ENCODE results near the gene NUMA1. TPM values are rescaled to one million over a fixed set of nuclear protein-coding genes. Genes with fewer than 3 reads are reported as not detected.

Gene NUMA1
- total and polyA plus RNA-seq, 2 of the 8 experiments (the other 6 are each of a cell fraction or from before 2014, with no cell fraction given), result 101 to 107 TPM

DNA sequence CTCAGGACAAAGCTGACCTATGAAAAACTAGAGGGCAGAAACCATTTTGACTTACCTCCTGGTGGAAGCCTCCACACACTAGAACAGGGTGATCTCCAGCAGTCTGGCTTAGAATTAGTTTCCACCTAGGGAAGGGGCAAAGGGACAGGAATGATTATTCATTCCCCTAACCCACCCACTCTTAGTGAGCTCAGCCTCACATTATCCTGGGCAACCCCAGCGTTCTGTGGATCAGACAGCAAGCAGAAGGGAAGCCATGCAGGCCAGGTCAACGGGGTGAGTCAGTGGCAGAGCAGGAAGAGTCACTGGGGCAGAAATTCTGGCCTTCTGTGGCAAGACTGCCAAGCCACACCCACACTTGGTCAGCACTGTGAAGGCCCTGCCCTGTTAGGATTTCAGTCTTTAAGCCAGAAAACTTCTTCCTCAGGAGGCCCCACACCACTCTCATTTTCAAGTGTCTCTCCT lies 10.5 kb downstream of the NUMA1 start:
- 84% methylated on average over 2 of the region's 2 CpGs; no CpG with 5 or more reads in 1 of the 2 experiments for WGBS, 2 experiments (ENCODE audit: extremely low coverage in 1 of 2, insufficient coverage in 1 of 2, insufficient read length in 1 of 2, insufficient replicate concordance in 2 of 2, low coverage in 1 of 2, low lambda C conversion rate in 2 of 2, missing lambda C conversion rate in 1 of 2)
- H2BK5ac ChIP-seq (ENCODE audit: low read depth, low read length), result no peak overlapping the region
- H3K4me2 ChIP-seq (ENCODE audit: insufficient read depth in 1 of 2, low read depth in 2 of 2, low read length in 2 of 2), result no peak overlapping the region
- peaks cover 9 to 85% of the 10 kb centered on the region in 2 experiments for H3K79me2 ChIP-seq (ENCODE audit: control insufficient read depth in 1 of 2, insufficient read depth in 2 of 2, low read length in 2 of 2)
- no peak overlapping the region for H2BK12ac ChIP-seq (ENCODE audit: low read depth, low read length)
- H3K4ac ChIP-seq (replicated peaks; ENCODE audit: insufficient read length, low read depth, low read length), result no peak overlapping the region
- H4K8ac ChIP-seq (ENCODE audit: extremely low read depth, insufficient read depth, low read length), result no peak overlapping the region
- no peaks in the 10 kb centered on the region for H3K27me3 ChIP-seq (replicated peaks in 1 of 4; ENCODE audit: control insufficient read depth in 3 of 4, extremely low read depth in 1 of 4, insufficient read depth in 3 of 4, low read length in 3 of 4)
- no peak overlapping the region for H3K14ac ChIP-seq (ENCODE audit: insufficient read length)
- no peak overlapping the region for H2BK15ac ChIP-seq (ENCODE audit: low read length)
- peaks cover 0 to 19% (median 5%) of the 10 kb centered on the region in 4 experiments; a peak in 4 of 8 replicates for H3K36me3 ChIP-seq (ENCODE audit: control insufficient read depth in 2 of 4, insufficient read depth in 4 of 4, low read length in 3 of 4)
- H3K9ac ChIP-seq (replicated peaks in 1 of 4; ENCODE audit: extremely low read depth in 1 of 4, low read depth in 3 of 4, low read length in 3 of 4), result no peak overlapping the region
- H2BK120ac ChIP-seq (replicated peaks; ENCODE audit: low read depth, low read length), result no peak overlapping the region
- no peak overlapping the region for H3K18ac ChIP-seq (ENCODE audit: extremely low read depth, low read length)
- H2AFZ ChIP-seq (ENCODE audit: low read length), result no peak overlapping the region
- FAIRE-seq (no peak), DNase-seq (ENCODE audit: low read depth in 1 of 2, low spot score in 2 of 2) (no peak)
- no peak overlapping the region for H4K91ac ChIP-seq (replicated peaks; ENCODE audit: insufficient read length, low read length)
- H3K23me2 ChIP-seq (ENCODE audit: low read depth, low read length), result no peaks in the 10 kb centered on the region
- TF ChIP-seq CTBP2 (IDR thresholded peaks at IDR 0.05; ENCODE audit: borderline replicate concordance, insufficient read depth, insufficient read length, low read length), result no peak
- TF ChIP-seq ZNF274 (IDR thresholded peaks at IDR 0.05; ENCODE audit: borderline replicate concordance, extremely low read depth, low read length), result no peak
- no peak for TF ChIP-seq POLR2A (IDR thresholded peaks at IDR 0.05; ENCODE audit: control extremely low read depth in 1 of 2, low read depth in 2 of 2, low read length in 2 of 2)
- TF ChIP-seq CREB1 (IDR thresholded peaks at IDR 0.05), result no peak
- TF ChIP-seq CHD2 (IDR thresholded peaks at IDR 0.05; ENCODE audit: low read length), result no peak
- no peak for TF ChIP-seq TAF7 (optimal IDR thresholded peaks at IDR 0.05; ENCODE audit: borderline replicate concordance, low read depth, low read length)
- TF ChIP-seq, protein P1, sequence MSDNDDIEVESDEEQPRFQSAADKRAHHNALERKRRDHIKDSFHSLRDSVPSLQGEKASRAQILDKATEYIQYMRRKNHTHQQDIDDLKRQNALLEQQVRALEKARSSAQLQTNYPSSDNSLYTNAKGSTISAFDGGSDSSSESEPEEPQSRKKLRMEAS (IDR thresholded peaks at IDR 0.05), result no peak
- TF ChIP-seq CHD1 (IDR thresholded peaks at IDR 0.05; ENCODE audit: low read depth, low read length), result no peak
- TF ChIP-seq SIRT6 (IDR thresholded peaks at IDR 0.05; ENCODE audit: low read length), result no peak
- no peak for TF ChIP-seq JUND (IDR thresholded peaks at IDR 0.05; ENCODE audit: low read length)
- no peak for TF ChIP-seq EZH2 (IDR thresholded peaks at IDR 0.05; ENCODE audit: low read depth, low read length, severe bottlenecking)
- TF ChIP-seq TBP (IDR thresholded peaks at IDR 0.05; ENCODE audit: low read depth, low read length), result no peak
- TF ChIP-seq NANOG (IDR thresholded peaks at IDR 0.05; ENCODE audit: insufficient read depth, low read depth, low read length, poor library complexity, severe bottlenecking), result no peak
- TF ChIP-seq RXRA (IDR thresholded peaks at IDR 0.05; ENCODE audit: insufficient read depth, low read depth, low read length), result no peak
- TF ChIP-seq ASH2L (IDR thresholded peaks at IDR 0.05; ENCODE audit: low read length), result no peak
- no peak overlapping the region for H4K5ac ChIP-seq (ENCODE audit: insufficient read length, low read depth, low read length)
- ChIA-PET POLR2A (ENCODE audit: partially characterized antibody) (interaction anchor here (0.6 to 2.6 kb wide), 7 partner anchors 9 to 43 kb away, joined by 3 to 8 read pairs (median 4); partner anchors contain the start of gene ANAPC15), CTCF (ENCODE audit: partially characterized antibody) (interaction anchor here (0.6 to 2.3 kb wide), 5 partner anchors 10 to 69 kb away, joined by 3 to 8 read pairs (median 3); no protein-coding TSS in a partner anchor)
- H3K56ac ChIP-seq (replicated peaks; ENCODE audit: insufficient read length, low read depth, low read length), result no peak overlapping the region
- no peak overlapping the region for H2BK20ac ChIP-seq (ENCODE audit: low read length)
- H3K4me3 ChIP-seq (ENCODE audit: extremely low read depth in 1 of 4, insufficient read depth in 2 of 4, low read depth in 3 of 4, low read length in 4 of 4), result no peak overlapping the region
- no peak overlapping the region for H3K23ac ChIP-seq (ENCODE audit: insufficient read length)
- no peaks in the 10 kb centered on the region for H3K9me3 ChIP-seq (ENCODE audit: insufficient read depth in 2 of 2, low read depth in 1 of 2, low read length in 1 of 2)
- peaks cover 3 to 14% of the 10 kb centered on the region in 2 experiments for H4K20me1 ChIP-seq (replicated peaks in 1 of 2; ENCODE audit: control insufficient read depth in 1 of 2, insufficient read depth in 2 of 2, low read length in 2 of 2)
- H3K27ac ChIP-seq (ENCODE audit: low read depth, low read length), result peak overlapping the region; percentile 46
- peaks cover 0 to 6% (median 2%) of the 10 kb centered on the region in 4 experiments; a peak in 3 of 7 replicates for H3K4me1 ChIP-seq (replicated peaks in 1 of 4; ENCODE audit: control insufficient read depth in 3 of 4, insufficient read depth in 4 of 4, low read length in 3 of 4)
- H2AK5ac ChIP-seq (ENCODE audit: low read depth, low read length), result no peak overlapping the region
- peaks cover 9% of the 10 kb centered on the region; the same call in 1 of the 2 replicates for H3K79me1 ChIP-seq (ENCODE audit: low read depth, low read length)
